Fibroblast of the aortic adventitia (primary cell): ENCODE results near the gene PANK4. TPM values are rescaled to one million over a fixed set of nuclear protein-coding genes. Genes with fewer than 3 reads are reported as not detected.
A peak's percentile ranks its signal among the peaks of the same experiment; 100 is the strongest.

Source experiments
- DNase-seq: peaks from one replicate; pipeline ENCODE4 v3.0.0-alpha.2; 2010; ENCODE audit warnings: low read depth
- H3K4me3 ChIP-seq: 2 replicates; pipeline ENCODE4 v1.5.1; 2011; ENCODE audit warnings: low read depth, mild to moderate bottlenecking, control low read depth, low read length, moderate library complexity
- total RNA-seq: library from RNA; depleted of rRNA; stranded (reverse); fragments of >200 nt; gene quantifications from 2 replicates; pipeline ENCODE4 v1.2.3, GENCODE V29; 2012; ENCODE audit warnings: low replicate concordance
- TF ChIP-seq, protein P1 (sequence below): IDR thresholded peaks from 2 replicates; pipeline ENCODE4 v1.5.1; 2011; ENCODE audit warnings: mild to moderate bottlenecking, low read length, control low read depth, inconsistent platforms; ENCODE audit not compliant: insufficient read depth

The PANK4 gene
- total RNA-seq, 1 donor = 22.8 TPM

DNA sequence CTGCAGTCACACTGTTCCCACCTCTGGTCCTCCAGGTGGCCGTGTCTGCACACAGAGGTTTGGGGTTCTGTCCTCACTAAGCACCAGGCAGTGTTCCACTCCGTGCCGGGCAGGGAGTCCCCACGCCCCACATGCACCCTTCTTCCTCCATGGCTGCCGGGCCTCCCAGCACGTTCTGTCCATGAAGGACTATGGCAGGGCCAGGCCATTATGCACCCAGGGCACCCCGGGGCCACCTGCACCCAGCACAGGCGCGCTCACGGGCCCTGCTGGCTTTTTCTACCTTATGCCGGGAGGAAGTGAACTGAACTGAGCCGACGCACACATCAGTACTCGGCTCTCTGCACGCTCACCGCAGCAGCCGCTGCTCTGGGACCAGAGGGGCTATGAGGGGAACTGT, 10.3 kb downstream of the PANK4 start:
- no peak overlapping the region for H3K4me3 ChIP-seq
- no peak for DNase-seq
- TF ChIP-seq, protein P1, sequence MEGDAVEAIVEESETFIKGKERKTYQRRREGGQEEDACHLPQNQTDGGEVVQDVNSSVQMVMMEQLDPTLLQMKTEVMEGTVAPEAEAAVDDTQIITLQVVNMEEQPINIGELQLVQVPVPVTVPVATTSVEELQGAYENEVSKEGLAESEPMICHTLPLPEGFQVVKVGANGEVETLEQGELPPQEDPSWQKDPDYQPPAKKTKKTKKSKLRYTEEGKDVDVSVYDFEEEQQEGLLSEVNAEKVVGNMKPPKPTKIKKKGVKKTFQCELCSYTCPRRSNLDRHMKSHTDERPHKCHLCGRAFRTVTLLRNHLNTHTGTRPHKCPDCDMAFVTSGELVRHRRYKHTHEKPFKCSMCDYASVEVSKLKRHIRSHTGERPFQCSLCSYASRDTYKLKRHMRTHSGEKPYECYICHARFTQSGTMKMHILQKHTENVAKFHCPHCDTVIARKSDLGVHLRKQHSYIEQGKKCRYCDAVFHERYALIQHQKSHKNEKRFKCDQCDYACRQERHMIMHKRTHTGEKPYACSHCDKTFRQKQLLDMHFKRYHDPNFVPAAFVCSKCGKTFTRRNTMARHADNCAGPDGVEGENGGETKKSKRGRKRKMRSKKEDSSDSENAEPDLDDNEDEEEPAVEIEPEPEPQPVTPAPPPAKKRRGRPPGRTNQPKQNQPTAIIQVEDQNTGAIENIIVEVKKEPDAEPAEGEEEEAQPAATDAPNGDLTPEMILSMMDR = no peak

DNA sequence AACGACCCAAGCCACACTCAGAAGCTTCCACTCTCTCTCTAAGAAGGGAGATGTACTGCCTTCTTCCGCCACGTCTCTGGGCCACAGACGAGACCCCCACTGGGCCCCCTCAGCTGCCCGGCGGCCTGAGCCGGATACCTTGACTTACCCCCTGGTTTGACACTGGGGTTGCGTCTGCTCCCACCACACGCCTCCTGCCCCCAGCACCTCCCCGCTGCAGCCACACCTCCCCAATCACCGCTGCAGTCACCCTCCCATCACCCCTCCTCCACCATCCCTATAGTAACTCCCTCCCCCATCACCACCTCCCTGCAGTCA, 10.7 kb downstream of the PANK4 start:
- DNase-seq = no peak
- TF ChIP-seq, protein P1 = no peak
- H3K4me3 ChIP-seq = no peak overlapping the region

DNA sequence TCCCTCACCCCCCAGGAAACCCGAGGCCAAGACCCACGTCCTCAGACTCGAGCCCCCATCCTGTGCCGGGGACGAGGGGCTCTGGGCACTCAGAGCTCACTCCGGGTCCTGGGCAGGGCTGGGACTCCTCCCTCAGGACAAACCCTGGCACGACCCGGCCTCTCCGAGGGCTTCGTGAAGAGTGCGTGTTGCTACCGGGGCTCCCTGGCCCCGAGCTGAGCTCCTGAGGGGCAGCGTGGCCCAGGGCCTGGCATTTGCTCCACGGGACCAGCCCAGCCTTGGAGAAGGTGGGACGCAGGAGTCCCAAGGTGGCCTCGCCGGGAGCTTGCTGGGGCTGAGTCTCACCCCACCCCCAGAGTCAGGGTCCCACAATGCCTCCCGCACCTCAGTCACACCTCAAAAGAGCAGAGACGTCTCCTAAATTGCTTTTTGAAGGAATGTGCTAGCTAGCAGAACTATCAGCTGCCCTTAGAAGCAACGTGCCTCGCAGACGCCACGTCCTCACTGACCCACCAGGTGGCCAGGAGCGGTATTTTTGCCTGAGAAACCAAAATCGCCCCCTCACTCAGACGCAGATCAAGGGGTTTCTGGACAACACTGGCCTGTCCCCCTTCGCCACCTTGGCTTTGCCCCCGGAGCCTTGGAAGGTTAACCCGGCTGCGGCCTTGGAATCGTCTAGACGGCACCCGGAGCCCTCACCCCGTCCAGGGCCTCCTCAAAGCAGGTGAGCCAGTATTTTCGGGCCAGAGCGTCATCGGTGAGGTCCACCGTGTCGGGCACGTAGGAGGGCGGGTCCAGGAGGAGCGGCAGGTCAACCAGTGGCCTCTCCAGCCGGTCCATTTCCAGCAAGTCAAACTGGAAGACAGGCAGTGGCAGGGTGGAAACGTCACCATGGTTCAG, 11.3 kb downstream of the PANK4 start:
- TF ChIP-seq, protein P1 = peak; percentile 6
- no peak for DNase-seq
- H3K4me3 ChIP-seq = no peak overlapping the region

DNA sequence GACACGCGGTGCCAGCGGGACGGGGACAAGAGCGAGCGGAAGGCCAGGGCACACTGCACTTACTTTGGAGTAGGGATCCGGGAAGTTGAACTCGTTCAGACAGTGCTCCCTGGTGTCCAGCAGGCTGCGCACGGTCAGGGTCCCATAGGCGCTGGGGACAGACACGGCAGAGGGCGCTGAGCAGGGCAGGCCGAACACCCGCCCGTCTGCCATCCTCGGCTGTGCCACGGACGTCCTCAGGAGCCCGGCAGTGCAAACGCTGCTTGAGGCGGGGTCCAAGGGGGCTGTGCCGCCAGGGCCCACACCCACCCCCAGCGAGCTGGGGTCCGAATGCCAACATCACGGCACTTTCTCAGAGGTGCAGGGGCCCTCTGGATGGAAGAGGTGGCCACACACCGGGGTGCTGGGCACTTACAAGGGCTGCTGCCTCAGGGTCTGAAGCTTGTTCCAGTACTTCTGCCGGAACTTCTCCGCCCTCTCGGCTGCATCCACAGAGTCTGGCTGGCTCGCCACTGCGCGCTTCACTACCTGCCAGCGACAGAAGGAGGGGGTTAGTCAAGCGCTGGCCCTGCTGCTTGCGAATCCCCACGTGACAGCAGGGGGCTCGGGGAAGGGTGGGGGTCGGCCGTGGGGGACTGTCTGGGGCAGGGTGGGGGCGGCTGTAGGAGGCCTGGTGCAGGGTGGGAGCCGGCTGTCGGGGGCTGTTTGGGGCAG, 12.3 kb downstream of the PANK4 start:
- TF ChIP-seq, protein P1 = no peak
- no peak for DNase-seq

DNA sequence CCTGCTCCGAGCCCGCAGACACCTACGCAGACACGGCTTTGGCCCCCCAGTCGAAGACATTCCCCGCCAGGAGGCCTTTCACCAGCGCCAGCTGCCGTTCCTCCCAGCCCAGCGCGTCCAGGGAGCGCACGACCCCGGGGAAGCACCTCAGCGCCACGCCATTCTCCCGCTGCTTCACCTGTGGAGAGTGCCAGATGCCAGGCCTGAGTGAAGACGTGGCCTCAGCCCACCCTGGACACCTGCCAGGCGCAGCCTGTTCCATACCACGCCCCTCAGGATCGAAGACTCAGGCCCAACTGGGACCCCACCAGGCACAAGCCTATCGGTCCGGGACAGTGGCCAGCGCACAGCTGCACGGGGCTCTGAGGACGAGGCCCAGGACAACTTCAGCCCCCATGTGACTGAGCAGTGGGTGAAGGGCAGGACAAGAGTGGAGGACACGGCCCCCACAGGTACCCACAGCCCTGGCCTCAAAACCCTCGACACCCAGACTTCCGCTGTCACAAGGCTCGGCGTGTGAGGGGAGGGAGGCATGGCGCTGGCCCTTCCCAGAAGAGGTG, 13.5 kb downstream of the PANK4 start:
- TF ChIP-seq, protein P1 = no peak
- no peak for DNase-seq
- no peak overlapping the region for H3K4me3 ChIP-seq

More for the DNA sequence above, 12.3 kb downstream of the PANK4 start:
- no peak overlapping the region for H3K4me3 ChIP-seq

DNA sequence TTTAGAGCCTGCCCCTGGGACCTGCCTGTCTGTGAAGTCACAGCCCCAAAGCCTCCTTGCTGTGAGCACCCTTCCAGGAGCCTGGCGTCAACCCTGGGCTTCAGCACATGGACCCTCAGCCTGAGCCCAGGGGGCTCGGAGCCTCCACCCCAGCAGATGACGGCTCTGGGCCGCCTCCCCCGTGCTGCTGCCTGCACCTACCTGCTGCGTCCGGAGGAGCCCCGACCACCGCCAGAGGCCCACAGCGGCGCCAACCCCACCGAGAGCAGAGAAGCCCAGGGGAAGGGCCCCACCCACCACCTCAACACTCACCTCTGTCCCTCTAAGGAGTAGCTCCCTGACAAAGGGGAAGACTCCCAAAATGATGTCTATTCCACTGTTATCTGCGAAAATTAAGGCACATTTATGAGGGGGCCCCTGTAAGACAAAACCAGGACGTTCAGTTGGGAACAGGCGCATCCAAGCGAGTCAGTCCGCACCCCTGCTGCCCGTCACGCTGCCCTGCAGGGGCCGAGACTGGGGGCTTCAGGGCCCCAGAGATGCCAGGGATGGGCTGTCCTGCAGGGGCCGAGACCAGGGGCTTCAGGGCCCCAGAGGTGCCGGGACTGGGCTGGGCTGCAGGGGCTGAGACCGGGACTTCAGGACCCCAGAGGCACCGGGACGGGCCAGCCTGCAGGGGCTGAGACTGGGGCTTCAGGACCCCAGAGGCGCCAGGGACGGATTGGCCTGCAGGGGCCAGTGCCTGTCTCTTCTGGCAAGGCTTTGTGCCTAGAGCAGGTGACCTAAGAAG, 15.8 kb downstream of the PANK4 start:
- TF ChIP-seq, protein P1 = no peak
- no peak overlapping the region for H3K4me3 ChIP-seq
- no peak for DNase-seq
